WTC11 (cell line): ENCODE results near the gene PLEKHH2.

Source experiments
- NR2C2 ChIP-seq: sonication (generic); formaldehyde crosslinking; IDR thresholded peaks from 2 replicates; pipeline ENCODE4 v1.8.0; 2022; ENCODE audit warnings: mild to moderate bottlenecking, missing genetic modification reagents
- TF ChIP-seq, protein P1 (sequence below): fragments of 200-600 bp; IDR thresholded peaks from 2 replicates; pipeline ENCODE4 v1.8.0; 2022; ENCODE audit warnings: antibody characterized with exemption

DNA sequence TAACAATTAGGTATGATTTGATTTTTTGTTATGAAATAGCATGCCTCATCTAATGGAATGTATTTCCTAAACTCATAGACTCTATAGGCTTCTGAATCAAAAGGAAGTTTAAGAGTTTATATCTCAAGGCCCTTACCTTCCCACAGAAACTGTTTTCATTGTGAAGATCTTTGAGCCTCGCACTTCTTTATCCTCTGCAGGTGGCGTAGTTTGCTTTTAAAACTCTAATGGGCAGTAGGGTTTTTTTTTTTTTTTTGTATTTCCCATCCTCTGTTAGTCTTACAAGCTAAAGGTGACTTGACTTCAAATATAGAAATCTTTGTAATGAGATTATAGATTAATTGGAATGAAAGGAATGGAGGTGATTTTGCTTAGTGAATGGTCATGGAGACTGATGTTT is 165.1 kb downstream of the PLEKHH2 start:
- TF ChIP-seq NR2C2 (CRISPR knock-in tag), result no peak
- TF ChIP-seq, protein P1, sequence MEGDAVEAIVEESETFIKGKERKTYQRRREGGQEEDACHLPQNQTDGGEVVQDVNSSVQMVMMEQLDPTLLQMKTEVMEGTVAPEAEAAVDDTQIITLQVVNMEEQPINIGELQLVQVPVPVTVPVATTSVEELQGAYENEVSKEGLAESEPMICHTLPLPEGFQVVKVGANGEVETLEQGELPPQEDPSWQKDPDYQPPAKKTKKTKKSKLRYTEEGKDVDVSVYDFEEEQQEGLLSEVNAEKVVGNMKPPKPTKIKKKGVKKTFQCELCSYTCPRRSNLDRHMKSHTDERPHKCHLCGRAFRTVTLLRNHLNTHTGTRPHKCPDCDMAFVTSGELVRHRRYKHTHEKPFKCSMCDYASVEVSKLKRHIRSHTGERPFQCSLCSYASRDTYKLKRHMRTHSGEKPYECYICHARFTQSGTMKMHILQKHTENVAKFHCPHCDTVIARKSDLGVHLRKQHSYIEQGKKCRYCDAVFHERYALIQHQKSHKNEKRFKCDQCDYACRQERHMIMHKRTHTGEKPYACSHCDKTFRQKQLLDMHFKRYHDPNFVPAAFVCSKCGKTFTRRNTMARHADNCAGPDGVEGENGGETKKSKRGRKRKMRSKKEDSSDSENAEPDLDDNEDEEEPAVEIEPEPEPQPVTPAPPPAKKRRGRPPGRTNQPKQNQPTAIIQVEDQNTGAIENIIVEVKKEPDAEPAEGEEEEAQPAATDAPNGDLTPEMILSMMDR, result no peak
